Measurements from ENCODE around the gene FEZ2.

Gene FEZ2

GRCh38 chr2:36523153-36523552 is 74.8 kb downstream of the FEZ2 start:
- Histone ChIP-seq H3K27ac (ENCODE audit: low read depth, low read length) (no peak overlapping the region), H3K4me3 (ENCODE audit: insufficient read depth, low read length, poor library complexity, severe bottlenecking) (no peak overlapping the region), H4K20me1 (ENCODE audit: low read depth, low read length) (no peaks in the 10 kb centered on the region), H3K27me3 (ENCODE audit: low read length) (no peaks in the 10 kb centered on the region), H3K4me2 (ENCODE audit: low read depth, low read length, poor library complexity, severe bottlenecking) (no peak overlapping the region), H3K9me2 (replicated peaks; ENCODE audit: insufficient read depth, low read length) (no peaks in the 10 kb centered on the region), H2AFZ (ENCODE audit: low read depth, low read length, severe bottlenecking) (no peak overlapping the region), H3K9ac (ENCODE audit: low read length) (no peak overlapping the region), H3K36me3 (ENCODE audit: low read length) (no peaks in the 10 kb centered on the region), H3K9me3 (ENCODE audit: insufficient read depth, low read length) (no peaks in the 10 kb centered on the region), H3F3A (ENCODE audit: insufficient read depth) (no peaks in the 10 kb centered on the region), H3K79me2 (ENCODE audit: insufficient read depth, low read length) (no peaks in the 10 kb centered on the region)
- TF ChIP-seq CTCF (IDR thresholded peaks at IDR 0.05; ENCODE audit: insufficient read depth, low read length, poor library complexity, severe bottlenecking): no peak
- no peak for TF ChIP-seq EZH2phosphoT487 (conservative IDR thresholded peaks at IDR 0.05; ENCODE audit: low read length)

GRCh38 chr2:36520431-36520830 is 77.5 kb downstream of the FEZ2 start:
- H3K4me3 ChIP-seq (ENCODE audit: insufficient read depth, low read length, poor library complexity, severe bottlenecking): no peak overlapping the region
- no peaks in the 10 kb centered on the region for H3K36me3 ChIP-seq (ENCODE audit: low read length)

GRCh38 chr2:36516136-36516870 is 81.7 kb downstream of the FEZ2 start:
- Histone ChIP-seq H3K4me2 (ENCODE audit: low read depth, low read length, poor library complexity, severe bottlenecking) (no peak overlapping the region), H3K27me3 (ENCODE audit: low read length) (no peaks in the 10 kb centered on the region), H3F3A (ENCODE audit: insufficient read depth) (no peaks in the 10 kb centered on the region), H3K79me2 (ENCODE audit: insufficient read depth, low read length) (no peaks in the 10 kb centered on the region), H3K9ac (ENCODE audit: low read length) (no peak overlapping the region), H3K9me3 (ENCODE audit: insufficient read depth, low read length) (no peaks in the 10 kb centered on the region), H3K4me3 (ENCODE audit: insufficient read depth, low read length, poor library complexity, severe bottlenecking) (no peak overlapping the region), H2AFZ (ENCODE audit: low read depth, low read length, severe bottlenecking) (no peak overlapping the region), H4K20me1 (ENCODE audit: low read depth, low read length) (no peaks in the 10 kb centered on the region), H3K27ac (ENCODE audit: low read depth, low read length) (no peak overlapping the region), H3K36me3 (ENCODE audit: low read length) (no peaks in the 10 kb centered on the region), H3K9me2 (replicated peaks; ENCODE audit: insufficient read depth, low read length) (no peaks in the 10 kb centered on the region)
- TF ChIP-seq CTCF (IDR thresholded peaks at IDR 0.05; ENCODE audit: insufficient read depth, low read length, poor library complexity, severe bottlenecking) (no peak), EZH2phosphoT487 (conservative IDR thresholded peaks at IDR 0.05; ENCODE audit: low read length) (no peak)

More at GRCh38 chr2:36520431-36520830, 77.5 kb downstream of the FEZ2 start:
- H3K4me2 ChIP-seq (ENCODE audit: low read depth, low read length, poor library complexity, severe bottlenecking): no peak overlapping the region
- no peak overlapping the region for H3K27ac ChIP-seq (ENCODE audit: low read depth, low read length)
- H4K20me1 ChIP-seq (ENCODE audit: low read depth, low read length): no peaks in the 10 kb centered on the region
- TF ChIP-seq CTCF (IDR thresholded peaks at IDR 0.05; ENCODE audit: insufficient read depth, low read length, poor library complexity, severe bottlenecking): no peak
- no peak for TF ChIP-seq EZH2phosphoT487 (conservative IDR thresholded peaks at IDR 0.05; ENCODE audit: low read length)
- H3K9me2 ChIP-seq (replicated peaks; ENCODE audit: insufficient read depth, low read length): no peaks in the 10 kb centered on the region
- H3K79me2 ChIP-seq (ENCODE audit: insufficient read depth, low read length): no peaks in the 10 kb centered on the region
- no peaks in the 10 kb centered on the region for H3K27me3 ChIP-seq (ENCODE audit: low read length)
- no peaks in the 10 kb centered on the region for H3K9me3 ChIP-seq (ENCODE audit: insufficient read depth, low read length)
- no peaks in the 10 kb centered on the region for H3F3A ChIP-seq (ENCODE audit: insufficient read depth)
- no peak overlapping the region for H2AFZ ChIP-seq (ENCODE audit: low read depth, low read length, severe bottlenecking)
- no peak overlapping the region for H3K9ac ChIP-seq (ENCODE audit: low read length)
